Spleen (tissue), 11 donors: ENCODE measurements around the gene DUSP15. TPM values are rescaled to one million over a fixed set of nuclear protein-coding genes. Genes with fewer than 3 reads are reported as not detected.
A peak's percentile ranks its signal among the peaks of the same experiment; 100 is the strongest.
"Not testable (repeated sequence)": the region's sequence is repeated elsewhere in the genome, so short reads cannot be mapped to it uniquely, and the experiment has no call there.

Experiments used
- DNase-seq: peaks from one replicate; pipeline ENCODE4 v3.0.0-alpha.2; 2020
- H3K27ac ChIP-seq, 8 donors: fragments of 200-600 bp; sonication (generic) in 7 of 8; 1 replicate in 4 of 8; 2 replicates in 4 of 8; pipeline versions ENCODE4 v1.5.0 to v1.8.0; 2016 to 2021; ENCODE audit warnings: inconsistent platforms in 4 of 8, mild to moderate bottlenecking in 4 of 8, moderate library complexity in 1 of 8
- H3K27me3 ChIP-seq, 7 donors: fragments of 200-600 bp; sonication (generic) in 6 of 7; replicated peaks in 1 of 7; 1 replicate in 4 of 7; 2 replicates in 3 of 7; pipeline versions ENCODE4 v1.5.0 to v1.8.0; 2016 to 2021; ENCODE audit warnings: inconsistent platforms in 3 of 7, mild to moderate bottlenecking in 1 of 7
- H3K36me3 ChIP-seq, 6 donors: fragments of 200-600 bp; sonication (generic) in 5 of 6; 1 replicate in 4 of 6; 2 replicates in 2 of 6; pipeline versions ENCODE4 v1.5.0 to v1.8.0; 2016 to 2021; ENCODE audit warnings: inconsistent platforms in 2 of 6
- H3K4me1 ChIP-seq, 6 donors: fragments of 200-600 bp; sonication (generic) in 5 of 6; 1 replicate in 3 of 6; 2 replicates in 3 of 6; pipeline versions ENCODE4 v1.5.0 to v1.8.0; 2016 to 2021; ENCODE audit warnings: inconsistent platforms in 3 of 6
- H3K4me3 ChIP-seq, 8 donors: fragments of 200-600 bp; sonication (generic) in 7 of 8; 1 replicate in 4 of 8; 2 replicates in 4 of 8; pipeline versions ENCODE4 v1.5.0 to v1.8.0; 2016 to 2021; ENCODE audit warnings: inconsistent platforms in 4 of 8, mild to moderate bottlenecking in 4 of 8, moderate library complexity in 2 of 8
- H3K9me3 ChIP-seq, 8 donors: fragments of 200-600 bp; sonication (generic) in 7 of 8; 1 replicate in 4 of 8; 2 replicates in 4 of 8; pipeline versions ENCODE4 v1.5.0 to v1.8.0; 2016 to 2021; ENCODE audit warnings: inconsistent platforms in 4 of 8
- POLR2A ChIP-seq, 3 donors: fragments of 450-650 bp; IDR thresholded peaks; one replicate each; pipeline ENCODE4 v1.5.1; 2017; ENCODE audit warnings: antibody characterized with exemption in 3 of 3, mild to moderate bottlenecking in 1 of 3
- POLR2AphosphoS5 ChIP-seq, 3 donors: sonication (generic); formaldehyde crosslinking; IDR thresholded peaks; one replicate each; pipeline ENCODE4 v1.5.1; 2017; ENCODE audit warnings: antibody characterized with exemption in 3 of 3
- WGBS, 5 donors: extraction: QIAGEN DNeasy Blood & Tissue Kit in 3 of 5; methylation state at CpG; one replicate each; pipeline versions ENCODE4 v1.1.5 to v1.1.7; 2013 to 2018; 5-methylcytosine and 5-hydroxymethylcytosine counted together
- intact Hi-C: fragments of 100-400 bp; cut with DNase I; formaldehyde crosslinking; loops from one replicate; pipeline ENCODE4 v1.15.0; 2023; ENCODE audit warnings: low total_unique reads
- polyA plus RNA-seq, 3 donors: library from polyadenylated mRNA; stranded (reverse); fragments of 200-250 nt; gene quantifications; one replicate each; pipeline ENCODE4 v1.2.1, GENCODE V29; 2013
- total RNA-seq, 7 donors: library from RNA; depleted of rRNA in 3 of 7; stranded (reverse); fragments of >200 nt in 3 of 7; fragmentation: NEBNext Ultra II Directional in 4 of 7; extraction: Animal tissue kit (Norgen Biotek cat#: 25700) in 4 of 7; gene quantifications; one replicate each; pipeline versions ENCODE4 v1.1.0 to v1.2.1, GENCODE V29; 2016 to 2021
- TF ChIP-seq, protein P1 (sequence below), 11 experiments: fragments of 200-600 bp in 7 of 11; fragments of 450-650 bp in 4 of 11; sonication (generic) in 4 of 11; IDR thresholded peaks in 8 of 11; conservative IDR thresholded peaks in 3 of 11; 1 replicate in 7 of 11; 2 replicates in 4 of 11; pipeline versions ENCODE4 v1.4.0 to v1.8.0; 2016 to 2021; ENCODE audit warnings: antibody characterized with exemption in 11 of 11, inconsistent platforms in 4 of 11, mild to moderate bottlenecking in 1 of 11
- donor health status: healthy with polysubstance abuse.
- donor health status: DM: no; HTN: no; CAD: no; lungs with moderate emphysema.
- donor health status: DM: no; HTN: no; CAD: no.
- donor health status: Bipolar disorder and iron deficiency.
- donor health status: healthy.
- donor health status: DM: no; HTN: no; CAD: no.
- donor health status: DM: yes; HTN: yes; CAD: no.

Gene DUSP15
- total and polyA plus RNA-seq, 10 donors, result 0.69 to 7.3 (median 2.3) TPM

DNA sequence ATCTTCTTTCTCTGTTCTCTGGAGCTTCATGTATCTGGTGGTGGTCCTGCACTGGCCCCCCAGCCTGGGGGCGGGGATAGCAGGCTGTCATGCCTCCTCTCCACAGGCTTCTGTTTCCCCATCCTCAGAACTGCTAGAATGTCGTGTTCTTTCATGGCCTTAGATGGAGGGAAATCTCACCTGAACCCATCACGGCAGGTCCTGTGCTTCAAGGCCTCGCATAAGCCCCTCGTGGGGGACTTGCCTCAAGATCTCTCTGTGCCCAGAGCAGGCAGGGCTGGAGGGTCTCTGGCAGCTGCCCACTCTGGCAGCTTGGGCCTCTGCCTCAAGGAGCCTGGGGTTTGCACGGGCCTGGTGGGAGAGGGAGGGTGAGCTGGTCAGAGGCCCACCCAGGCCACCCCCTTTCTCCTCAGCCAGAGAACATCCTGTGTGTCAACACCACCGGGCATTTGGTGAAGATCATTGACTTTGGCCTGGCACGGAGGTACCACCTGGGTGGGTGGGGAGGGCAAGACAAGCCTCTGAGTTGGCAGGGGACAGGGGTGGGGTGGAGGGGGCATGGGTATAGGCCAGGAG lies 39.8 kb downstream of the DUSP15 start:
- Histone ChIP-seq H3K27me3 (peaks cover 0 to 7% (median 0%) of the 10 kb centered on the region in 7 donors), H3K4me3 (no peak overlapping the region), H3K4me1 (peaks cover 0 to 39% (median 4%) of the 10 kb centered on the region in 6 donors), H3K36me3 (no peaks in the 10 kb centered on the region), H3K9me3 (no peaks in the 10 kb centered on the region), H3K27ac (peak overlapping the region; percentile 6 to 88 (median 81))
- 66 to 93% (median 76%) methylated on average over 6 to 8 of the region's 8 CpGs for WGBS, 5 donors
- DNase-seq, result peak; percentile 68
- intact Hi-C loops, result no loop called here
- TF ChIP-seq POLR2AphosphoS5 (IDR thresholded peaks at IDR 0.05) (no peak), POLR2A (IDR thresholded peaks at IDR 0.05) (no peak)
- TF ChIP-seq, protein P1, sequence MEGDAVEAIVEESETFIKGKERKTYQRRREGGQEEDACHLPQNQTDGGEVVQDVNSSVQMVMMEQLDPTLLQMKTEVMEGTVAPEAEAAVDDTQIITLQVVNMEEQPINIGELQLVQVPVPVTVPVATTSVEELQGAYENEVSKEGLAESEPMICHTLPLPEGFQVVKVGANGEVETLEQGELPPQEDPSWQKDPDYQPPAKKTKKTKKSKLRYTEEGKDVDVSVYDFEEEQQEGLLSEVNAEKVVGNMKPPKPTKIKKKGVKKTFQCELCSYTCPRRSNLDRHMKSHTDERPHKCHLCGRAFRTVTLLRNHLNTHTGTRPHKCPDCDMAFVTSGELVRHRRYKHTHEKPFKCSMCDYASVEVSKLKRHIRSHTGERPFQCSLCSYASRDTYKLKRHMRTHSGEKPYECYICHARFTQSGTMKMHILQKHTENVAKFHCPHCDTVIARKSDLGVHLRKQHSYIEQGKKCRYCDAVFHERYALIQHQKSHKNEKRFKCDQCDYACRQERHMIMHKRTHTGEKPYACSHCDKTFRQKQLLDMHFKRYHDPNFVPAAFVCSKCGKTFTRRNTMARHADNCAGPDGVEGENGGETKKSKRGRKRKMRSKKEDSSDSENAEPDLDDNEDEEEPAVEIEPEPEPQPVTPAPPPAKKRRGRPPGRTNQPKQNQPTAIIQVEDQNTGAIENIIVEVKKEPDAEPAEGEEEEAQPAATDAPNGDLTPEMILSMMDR (IDR thresholded peaks at IDR 0.05 in 8 of 11, conservative IDR thresholded peaks at IDR 0.05 in 3 of 11), result no peak

DNA sequence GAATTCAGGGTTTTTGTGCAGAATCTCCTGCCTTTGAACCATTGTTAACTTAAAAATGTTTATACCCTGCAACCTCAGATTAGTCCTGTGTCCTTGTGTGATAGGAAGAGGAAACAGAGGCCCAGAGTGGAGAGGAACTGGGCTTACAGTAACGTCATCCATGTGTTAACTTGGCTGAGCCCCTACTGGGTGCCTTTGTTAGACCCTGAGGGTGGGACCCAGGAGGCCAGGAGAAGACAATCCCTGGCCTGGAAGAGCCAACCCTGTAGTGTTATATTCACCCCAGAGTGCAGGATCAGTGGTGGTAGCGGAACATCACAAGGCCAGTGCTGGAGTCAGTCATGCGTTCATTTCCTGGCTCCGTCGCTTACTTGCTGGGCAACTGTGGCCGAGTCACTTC lies 40.6 kb downstream of the DUSP15 start:
- TF ChIP-seq, protein P1 (IDR thresholded peaks at IDR 0.05 in 8 of 11, conservative IDR thresholded peaks at IDR 0.05 in 3 of 11), result no peak
- peak in 2 of 3 donors; percentile 60 to 63 for TF ChIP-seq POLR2AphosphoS5 (IDR thresholded peaks at IDR 0.05)
- Histone ChIP-seq H3K4me1 (peaks cover 0 to 34% (median 4%) of the 10 kb centered on the region in 6 donors), H3K4me3 (no peak overlapping the region), H3K27me3 (peaks cover 0 to 7% (median 0%) of the 10 kb centered on the region in 7 donors), H3K36me3 (no peaks in the 10 kb centered on the region), H3K9me3 (no peaks in the 10 kb centered on the region), H3K27ac (peak overlapping the region; percentile 63 to 88 (median 81))
- intact Hi-C loops, result no loop called here
- 38 to 81% (median 61%) methylated on average over 6 of the region's 6 CpGs for WGBS, 5 donors
- peak; percentile 76 for DNase-seq

DNA sequence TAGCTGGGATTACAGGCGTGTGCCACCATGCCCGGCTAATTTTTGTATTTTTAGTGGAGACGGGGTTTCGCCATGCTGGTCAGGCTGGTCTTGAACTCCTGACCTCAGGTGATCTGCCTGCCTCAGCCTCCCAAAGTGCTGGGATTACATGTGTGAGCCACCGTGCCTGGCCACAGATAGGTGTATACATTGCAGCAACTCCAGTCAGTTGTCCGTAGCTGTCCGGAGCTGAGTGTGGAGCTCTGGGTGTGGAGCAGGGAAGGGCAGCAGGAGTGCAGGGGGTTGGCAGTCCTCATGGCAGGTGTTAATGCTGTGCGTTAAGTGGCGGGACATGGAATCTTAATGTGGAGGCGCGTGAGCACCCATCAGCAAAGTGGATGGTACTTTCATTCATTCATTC lies 42.3 kb downstream of the DUSP15 start:
- H3K36me3 ChIP-seq, H3K4me3 ChIP-seq, H3K9me3 ChIP-seq, H3K27me3 ChIP-seq, intact Hi-C loops: not testable (repeated sequence)
- peak overlapping the region in 5 of 8 donors; percentile 75 to 88 (median 85) for H3K27ac ChIP-seq
- H3K4me1 ChIP-seq, result peaks cover under 1 to 43% (median 9%) of the 10 kb centered on the region in 6 donors
- WGBS, 5 donors, result 93 to 98% (median 95%) methylated on average over 11 of the region's 11 CpGs
- DNase-seq, result peak; percentile 57

DNA sequence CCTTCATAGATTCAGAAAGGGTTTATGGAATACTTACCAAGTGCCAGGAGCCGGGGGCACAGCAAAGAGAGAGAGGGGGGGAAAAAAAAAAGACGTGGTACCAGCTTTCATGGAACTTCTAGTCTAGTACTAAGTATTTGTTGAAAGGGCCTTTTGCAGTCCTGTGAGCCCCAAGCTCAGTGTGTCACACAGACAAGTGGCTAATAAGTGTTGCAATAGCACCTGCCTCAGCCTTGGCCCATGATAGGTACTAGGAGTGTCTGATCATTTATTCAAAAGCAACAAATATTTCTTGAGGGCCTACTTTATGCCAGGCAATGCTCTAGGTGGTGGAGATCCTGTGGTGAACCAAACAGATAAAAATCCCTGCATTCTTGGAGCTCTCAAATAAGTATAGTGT lies 43.3 kb downstream of the DUSP15 start:
- peaks cover 3 to 51% (median 15%) of the 10 kb centered on the region in 6 donors for H3K4me1 ChIP-seq
- H3K27ac ChIP-seq, result peak overlapping the region in 1 of 8 donors; percentile 76
- peaks cover 0 to 6% (median 0%) of the 10 kb centered on the region in 7 donors for H3K27me3 ChIP-seq
- DNase-seq, result no peak
- H3K4me3 ChIP-seq, result no peak overlapping the region
- intact Hi-C loops, result no loop called here
- no peaks in the 10 kb centered on the region for H3K36me3 ChIP-seq
- 74 to 93% (median 80%) methylated on average over 2 of the region's 2 CpGs for WGBS, 5 donors
- no peak for TF ChIP-seq POLR2AphosphoS5 (IDR thresholded peaks at IDR 0.05)
- H3K9me3 ChIP-seq, result no peaks in the 10 kb centered on the region

DNA sequence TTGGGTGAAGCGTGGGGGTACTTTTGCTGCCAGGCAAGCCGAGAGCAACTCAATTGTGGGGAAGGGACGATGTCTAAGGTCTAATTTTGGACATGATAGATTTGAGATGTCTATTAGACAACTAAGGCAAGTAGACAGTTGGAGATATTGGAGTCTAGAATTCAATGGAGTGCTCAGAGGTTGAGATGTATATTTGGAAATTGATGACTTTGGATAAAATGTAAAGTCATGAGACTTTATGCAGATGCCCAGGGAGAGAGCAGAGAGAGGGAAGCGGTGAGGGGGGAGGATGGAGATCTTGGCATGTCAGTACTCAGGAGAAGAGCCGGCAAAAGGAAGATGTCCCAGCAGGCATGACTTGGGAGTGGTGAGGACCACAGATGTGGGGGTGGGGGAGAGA lies 44.3 kb downstream of the DUSP15 start:
- TF ChIP-seq POLR2A (IDR thresholded peaks at IDR 0.05) (no peak), POLR2AphosphoS5 (IDR thresholded peaks at IDR 0.05) (no peak)
- TF ChIP-seq, protein P1 (IDR thresholded peaks at IDR 0.05 in 8 of 11, conservative IDR thresholded peaks at IDR 0.05 in 3 of 11), result no peak
- Histone ChIP-seq H3K36me3 (no peaks in the 10 kb centered on the region), H3K9me3 (no peaks in the 10 kb centered on the region), H3K4me3 (no peak overlapping the region), H3K27ac (no peak overlapping the region), H3K27me3 (peaks cover 0 to 6% (median 0%) of the 10 kb centered on the region in 7 donors), H3K4me1 (peaks cover 3 to 51% (median 15%) of the 10 kb centered on the region in 6 donors)
- intact Hi-C loops, result no loop called here
- DNase-seq, result no peak
- WGBS, 5 donors, result 88 to 96% (median 92%) methylated on average over 5 of the region's 5 CpGs
